Psoas muscle (tissue), 8 donors: ENCODE data around the gene RGS4. TPM values are rescaled to one million over a fixed set of nuclear protein-coding genes. Genes with fewer than 3 reads are reported as not detected.

Source experiments
- ATAC-seq, 4 donors: fragments of 200-7000 bp; cut with Tn5 transposase; one replicate each; pipeline ENCODE4 v1.9.1; 2020; ENCODE audit warnings: moderate library complexity in 3 of 4, mild to moderate bottlenecking in 2 of 4
- DNase-seq, 2 donors: peaks; one replicate each; pipeline ENCODE4 v3.0.0-alpha.2; 2020
- H3K27ac ChIP-seq: fragments of 200-600 bp; one replicate; pipeline ENCODE4 v1.8.0; 2022
- H3K27me3 ChIP-seq, 3 donors: fragments of 200-600 bp in 1 of 3; one replicate each; pipeline versions ENCODE4 v1.6.1 to v1.8.0; 2013 to 2022; ENCODE audit warnings: low read length in 2 of 3, mild to moderate bottlenecking in 2 of 3, moderate library complexity in 1 of 3; ENCODE audit not compliant: insufficient read depth in 3 of 3
- H3K36me3 ChIP-seq, 2 donors: fragments of 200-600 bp in 1 of 2; one replicate each; pipeline versions ENCODE4 v1.6.1 to v1.8.0; 2013 to 2022; ENCODE audit warnings: low read depth in 1 of 2, mild to moderate bottlenecking in 1 of 2, moderate library complexity in 1 of 2; ENCODE audit not compliant: insufficient read depth in 1 of 2
- H3K4me1 ChIP-seq: fragments of 200-600 bp; one replicate; pipeline ENCODE4 v1.8.0; 2022
- H3K4me3 ChIP-seq: fragments of 200-600 bp; one replicate; pipeline ENCODE4 v1.8.0; 2022; ENCODE audit warnings: mild to moderate bottlenecking
- H3K9me3 ChIP-seq: fragments of 200-600 bp; one replicate; pipeline ENCODE4 v1.8.0; 2022
- WGBS, 3 donors: extraction: QIAGEN DNeasy Blood & Tissue Kit; methylation state at CpG; one replicate each; pipeline versions ENCODE4 v1.1.6 to v1.1.7; 2013; 5-methylcytosine and 5-hydroxymethylcytosine counted together
- intact Hi-C, 2 donors: fragments of 100-400 bp; cut with DNase I; formaldehyde crosslinking; loops; one replicate each; pipeline versions ENCODE4 v1.11.0 to v1.14.2; 2022
- polyA plus RNA-seq, 3 donors: library from polyadenylated mRNA; stranded (reverse); fragments of 200-250 nt; gene quantifications; one replicate each; pipeline ENCODE4 v1.2.3, GENCODE V29; 2013
- total RNA-seq, 4 donors: library from RNA; stranded (reverse); fragmentation: NEBNext Ultra II Directional in 2 of 4; extraction: Animal tissue kit (Norgen Biotek cat#: 25700) in 2 of 4; gene quantifications; one replicate each; pipeline versions ENCODE4 v1.2.1 to v1.2.4, GENCODE V29; 2021 to 2023
- TF ChIP-seq, protein P1 (sequence below): fragments of 200-600 bp; IDR thresholded peaks from one replicate; pipeline ENCODE4 v1.8.0; 2022; ENCODE audit warnings: antibody characterized with exemption
- donor health status: healthy with polysubstance abuse.
- donor health status: DM: no; HTN: no; CAD: no; lungs with moderate emphysema.
- donor health status: Bipolar disorder and iron deficiency.
- donor health status: healthy.
- donor health status: DM: yes; HTN: yes; CAD: no.
- donor health status: DM: no; HTN: no; CAD: no.
- donor health status: DM: no; HTN: no; CAD: no.
- donor health status: DM: yes; HTN: yes; CAD: no.

The RGS4 gene
- total and polyA plus RNA-seq, 7 donors = 0.09 to 0.69 (median 0.20) TPM

DNA sequence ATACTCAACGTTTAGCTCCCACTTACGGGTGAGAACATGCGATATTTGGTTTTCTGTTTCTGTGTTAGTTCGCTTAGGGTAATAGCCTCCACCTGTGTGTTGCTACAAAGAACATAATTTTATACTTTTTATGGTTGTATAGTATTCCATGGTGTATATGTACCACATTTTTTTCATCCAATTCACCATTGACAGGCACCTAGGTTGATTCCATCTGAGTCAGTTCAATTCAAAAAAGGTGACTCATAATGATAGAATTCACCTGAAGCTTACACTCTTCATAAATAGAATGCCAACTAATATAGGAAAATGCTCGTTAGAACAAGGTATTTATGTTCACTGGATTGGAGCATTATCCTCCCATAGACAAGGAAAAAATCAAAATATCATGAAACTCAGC, 38.5 kb downstream of the RGS4 start:
- DNase-seq (no peak), ATAC-seq (no peak)
- H3K9me3 ChIP-seq = no peaks in the 10 kb centered on the region
- H3K4me1 ChIP-seq = no peaks in the 10 kb centered on the region
- intact Hi-C loops = no loop called here
- 88 to 92% (median 92%) methylated on average over 5 of the region's 5 CpGs for WGBS, 3 donors
- peaks cover 0 to 4% (median 0%) of the 10 kb centered on the region in 3 donors for H3K27me3 ChIP-seq
- no peak overlapping the region for H3K4me3 ChIP-seq
- no peaks in the 10 kb centered on the region for H3K36me3 ChIP-seq
- no peak overlapping the region for H3K27ac ChIP-seq
- TF ChIP-seq, protein P1, sequence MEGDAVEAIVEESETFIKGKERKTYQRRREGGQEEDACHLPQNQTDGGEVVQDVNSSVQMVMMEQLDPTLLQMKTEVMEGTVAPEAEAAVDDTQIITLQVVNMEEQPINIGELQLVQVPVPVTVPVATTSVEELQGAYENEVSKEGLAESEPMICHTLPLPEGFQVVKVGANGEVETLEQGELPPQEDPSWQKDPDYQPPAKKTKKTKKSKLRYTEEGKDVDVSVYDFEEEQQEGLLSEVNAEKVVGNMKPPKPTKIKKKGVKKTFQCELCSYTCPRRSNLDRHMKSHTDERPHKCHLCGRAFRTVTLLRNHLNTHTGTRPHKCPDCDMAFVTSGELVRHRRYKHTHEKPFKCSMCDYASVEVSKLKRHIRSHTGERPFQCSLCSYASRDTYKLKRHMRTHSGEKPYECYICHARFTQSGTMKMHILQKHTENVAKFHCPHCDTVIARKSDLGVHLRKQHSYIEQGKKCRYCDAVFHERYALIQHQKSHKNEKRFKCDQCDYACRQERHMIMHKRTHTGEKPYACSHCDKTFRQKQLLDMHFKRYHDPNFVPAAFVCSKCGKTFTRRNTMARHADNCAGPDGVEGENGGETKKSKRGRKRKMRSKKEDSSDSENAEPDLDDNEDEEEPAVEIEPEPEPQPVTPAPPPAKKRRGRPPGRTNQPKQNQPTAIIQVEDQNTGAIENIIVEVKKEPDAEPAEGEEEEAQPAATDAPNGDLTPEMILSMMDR = no peak

DNA sequence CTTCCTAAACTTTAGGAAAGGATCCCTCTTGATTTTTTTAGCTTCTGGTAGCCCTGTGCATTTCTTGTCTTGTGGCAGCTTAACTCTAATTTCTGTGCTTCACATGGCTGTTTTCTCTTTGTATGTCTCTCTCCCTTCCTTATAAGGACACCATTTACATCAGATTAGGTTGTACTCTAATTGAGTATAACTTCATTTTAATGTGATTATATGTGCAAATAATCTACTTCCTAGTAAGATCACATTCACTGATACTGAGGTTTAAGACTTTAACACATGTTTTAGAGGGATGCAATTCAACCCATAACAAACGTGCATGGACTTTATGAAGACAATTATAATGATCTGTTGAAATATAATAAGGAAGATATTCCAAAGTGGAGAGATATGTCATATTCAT, 46.7 kb downstream of the RGS4 start:
- TF ChIP-seq, protein P1 = no peak
- DNase-seq = no peak
- WGBS, 3 donors = 53 to 70% (median 61%) methylated on average over 1 of the region's 1 CpG
- Histone ChIP-seq H3K9me3 (no peaks in the 10 kb centered on the region), H3K4me1 (no peaks in the 10 kb centered on the region), H3K4me3 (no peak overlapping the region), H3K27ac (no peak overlapping the region), H3K27me3 (no peaks in the 10 kb centered on the region), H3K36me3 (no peaks in the 10 kb centered on the region)
- intact Hi-C loops = no loop called here
- no peak for ATAC-seq

DNA sequence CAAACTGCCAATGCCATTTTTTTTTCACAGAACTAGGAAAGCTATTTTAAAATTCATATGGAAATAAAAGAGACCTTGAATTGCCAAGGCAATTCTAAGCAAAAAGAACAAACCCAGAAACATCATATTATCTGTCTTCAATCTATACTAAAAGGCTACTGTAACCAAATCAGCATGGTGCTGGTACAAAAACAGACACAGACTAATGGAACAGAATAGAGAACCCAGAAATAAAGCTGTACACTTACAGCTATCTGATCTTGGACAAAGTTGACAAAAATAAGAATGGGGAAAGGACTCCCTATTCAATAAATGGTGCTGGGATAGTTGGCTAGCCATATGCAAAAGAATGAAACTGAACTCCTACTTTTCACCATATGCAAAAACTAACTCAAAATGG, 50.5 kb downstream of the RGS4 start:
- DNase-seq (no peak), ATAC-seq (no peak)
- H3K9me3 ChIP-seq = no peaks in the 10 kb centered on the region
- H3K4me3 ChIP-seq = no peak overlapping the region
- no peaks in the 10 kb centered on the region for H3K4me1 ChIP-seq
- TF ChIP-seq, protein P1 = no peak
- no peaks in the 10 kb centered on the region for H3K36me3 ChIP-seq
- H3K27me3 ChIP-seq = no peaks in the 10 kb centered on the region
- no peak overlapping the region for H3K27ac ChIP-seq
- intact Hi-C loops = no loop called here

DNA sequence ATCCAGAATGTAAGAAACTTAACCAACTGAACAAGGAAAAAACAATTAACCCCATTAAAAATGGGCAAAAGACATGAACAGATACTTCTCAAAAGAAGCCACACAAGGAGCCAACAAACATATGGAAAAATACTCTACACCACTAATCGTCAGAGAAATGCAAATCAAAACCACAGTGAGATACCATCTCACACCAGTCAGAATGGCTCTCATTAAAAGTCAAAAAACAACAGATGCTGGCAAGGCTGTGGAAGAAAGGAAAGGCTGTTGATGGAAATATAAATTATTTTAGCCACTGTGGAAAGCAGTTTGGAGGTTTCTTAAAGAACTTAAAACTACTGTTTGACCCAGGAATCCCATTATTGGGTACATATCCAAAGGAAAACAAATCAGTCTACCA, 51.2 kb downstream of the RGS4 start:
- Histone ChIP-seq H3K4me1 (no peaks in the 10 kb centered on the region), H3K27me3 (no peaks in the 10 kb centered on the region), H3K9me3 (no peaks in the 10 kb centered on the region), H3K27ac (no peak overlapping the region), H3K36me3 (no peaks in the 10 kb centered on the region), H3K4me3 (no peak overlapping the region)
- 41 to 57% (median 47%) methylated on average over 1 of the region's 1 CpG for WGBS, 3 donors
- no peak for DNase-seq
- intact Hi-C loops = no loop called here
- ATAC-seq = no peak
- TF ChIP-seq, protein P1 = no peak

DNA sequence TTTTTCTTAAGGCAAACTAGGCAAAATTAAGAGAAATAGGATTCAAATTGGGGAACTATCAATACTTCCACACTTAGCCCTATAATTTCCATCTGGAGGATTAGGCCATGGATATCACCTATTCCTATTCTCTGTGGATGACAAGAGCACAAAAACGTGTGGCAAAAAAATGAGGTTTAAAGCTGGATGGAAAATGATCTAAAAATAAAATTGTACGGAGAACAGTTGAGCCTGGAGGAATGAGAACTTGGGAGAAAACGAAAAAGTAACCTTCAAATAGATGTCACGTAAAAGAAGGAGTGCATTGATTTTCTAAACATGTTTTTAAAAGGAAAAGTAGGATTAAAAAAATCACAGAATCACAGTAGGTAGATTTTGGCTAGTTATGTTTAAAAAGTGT, 55.7 kb downstream of the RGS4 start:
- intact Hi-C loops = no loop called here
- Histone ChIP-seq H3K4me3 (no peak overlapping the region), H3K27me3 (no peaks in the 10 kb centered on the region), H3K36me3 (no peaks in the 10 kb centered on the region), H3K4me1 (no peaks in the 10 kb centered on the region), H3K27ac (no peak overlapping the region), H3K9me3 (no peaks in the 10 kb centered on the region)
- DNase-seq = no peak
- WGBS, 3 donors = 52 to 63% (median 57%) methylated on average over 4 of the region's 4 CpGs
- TF ChIP-seq, protein P1 = no peak
- no peak for ATAC-seq

Other genes starting within 250 kb of the RGS4 start
- gene CCDC190, start 208.2 kb upstream of the RGS4 start, total RNA-seq = not detected
- under 1 TPM in 1 of 3 donors, not detected in 2; 0.04 TPM for gene CCDC190, start 208.2 kb upstream of the RGS4 start, polyA plus RNA-seq
- gene RGS5, start 133.6 kb downstream of the RGS4 start, total RNA-seq = 100 to 1,000 TPM; 109 to 313 (median 131) TPM
- gene RGS5, start 133.6 kb downstream of the RGS4 start, polyA plus RNA-seq = 100 to 1,000 TPM in 1 of 3 donors, 10 to 100 TPM in 2; 31.0 to 101 (median 62.5) TPM